Occipital lobe (tissue), 2 donors: ENCODE results near the gene CCDC33. TPM values are rescaled to one million over a fixed set of nuclear protein-coding genes. Genes with fewer than 3 reads are reported as not detected.

Experiments used
- DNase-seq: peaks from one replicate; lab custom pipeline; 2025; lab: John Stamatoyannopoulos, UW
- total RNA-seq: library from RNA; depleted of rRNA; stranded (reverse); fragments of >200 nt; gene quantifications from one replicate; pipeline ENCODE4 v1.2.3, GENCODE V29; 2014

Gene CCDC33
- total RNA-seq, 1 donor from 2014 or later: not detected

GRCh38 chr15:74311734-74312444, 75.8 kb downstream of the CCDC33 start:
- no peak for DNase-seq

DNA sequence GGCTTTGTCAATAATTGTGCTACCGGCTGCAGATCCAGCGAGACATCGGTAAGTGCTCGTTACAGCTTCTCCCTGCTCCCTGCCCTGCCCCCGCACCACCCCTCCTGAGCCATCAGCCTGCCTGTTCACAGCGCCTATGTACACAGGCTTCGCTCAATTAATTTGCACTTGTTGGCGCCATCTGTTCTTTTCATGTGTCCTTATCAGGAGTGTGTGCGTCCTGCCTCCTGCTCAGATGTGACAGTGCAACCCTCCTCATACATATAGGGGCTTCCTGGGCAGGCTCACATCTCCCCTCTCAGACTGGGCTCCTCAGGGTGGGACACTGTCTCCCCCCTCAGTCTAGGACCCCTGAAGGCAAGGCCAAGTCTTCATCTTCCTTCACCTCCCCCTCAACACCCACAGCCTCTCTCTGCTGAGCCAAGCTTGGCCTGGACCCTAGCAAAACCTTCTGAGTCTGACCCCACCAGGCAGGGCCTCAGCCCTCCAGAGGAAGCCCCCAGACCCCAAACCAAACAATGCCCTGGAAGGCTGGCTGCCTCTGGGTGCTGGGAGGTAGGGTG, 76.4 kb downstream of the CCDC33 start:
- DNase-seq: no peak

DNA sequence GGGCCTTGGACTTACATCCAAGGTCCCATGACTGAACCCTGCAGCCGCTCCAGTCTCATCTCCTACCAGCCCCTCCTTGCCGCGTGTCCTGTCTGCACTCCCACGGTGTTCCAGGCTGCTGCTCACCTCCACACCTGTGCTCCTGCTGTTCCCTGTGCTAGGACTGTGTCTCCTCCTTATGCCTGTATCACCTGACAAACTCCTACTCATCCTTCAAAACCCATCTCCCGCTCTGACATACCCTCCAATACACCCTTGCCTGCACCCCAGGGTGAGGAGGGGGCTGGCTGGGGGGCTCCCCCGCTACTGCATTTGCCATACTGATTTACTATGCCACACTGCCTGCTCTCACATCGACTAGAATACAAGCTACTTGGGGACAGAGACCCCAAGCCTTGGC, 77.8 kb downstream of the CCDC33 start:
- DNase-seq: no peak

GRCh38 chr15:74314795-74315438, 78.8 kb downstream of the CCDC33 start:
- DNase-seq: no peak

- DNase-seq: no peak
These were observed 79.5 kb downstream of the CCDC33 start for GRCh38 chr15:74315626-74316025.

GRCh38 chr15:74316141-74316540, 80.0 kb downstream of the CCDC33 start:
- DNase-seq: no peak

GRCh38 chr15:74317820-74318375, 81.8 kb downstream of the CCDC33 start:
- DNase-seq: no peak

- DNase-seq: no peak
These were observed 82.4 kb downstream of the CCDC33 start for GRCh38 chr15:74318376-74319137.

DNA sequence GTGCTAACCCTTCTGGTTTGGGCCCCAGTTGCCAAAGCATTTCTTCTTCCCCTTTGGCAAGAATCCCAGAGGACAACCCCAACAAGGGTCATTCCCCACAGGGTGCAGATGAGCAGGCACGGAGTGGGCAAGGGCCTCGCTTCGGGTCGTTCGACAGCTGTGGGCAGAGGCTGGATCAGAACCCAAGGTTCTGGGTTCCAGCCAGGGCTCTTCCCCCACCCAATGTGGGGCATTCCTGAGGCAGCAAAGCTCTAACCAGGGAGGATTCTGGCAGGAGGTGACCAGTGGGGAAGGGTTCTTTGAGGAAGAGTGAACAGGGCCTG, 83.0 kb downstream of the CCDC33 start:
- DNase-seq: no peak

DNA sequence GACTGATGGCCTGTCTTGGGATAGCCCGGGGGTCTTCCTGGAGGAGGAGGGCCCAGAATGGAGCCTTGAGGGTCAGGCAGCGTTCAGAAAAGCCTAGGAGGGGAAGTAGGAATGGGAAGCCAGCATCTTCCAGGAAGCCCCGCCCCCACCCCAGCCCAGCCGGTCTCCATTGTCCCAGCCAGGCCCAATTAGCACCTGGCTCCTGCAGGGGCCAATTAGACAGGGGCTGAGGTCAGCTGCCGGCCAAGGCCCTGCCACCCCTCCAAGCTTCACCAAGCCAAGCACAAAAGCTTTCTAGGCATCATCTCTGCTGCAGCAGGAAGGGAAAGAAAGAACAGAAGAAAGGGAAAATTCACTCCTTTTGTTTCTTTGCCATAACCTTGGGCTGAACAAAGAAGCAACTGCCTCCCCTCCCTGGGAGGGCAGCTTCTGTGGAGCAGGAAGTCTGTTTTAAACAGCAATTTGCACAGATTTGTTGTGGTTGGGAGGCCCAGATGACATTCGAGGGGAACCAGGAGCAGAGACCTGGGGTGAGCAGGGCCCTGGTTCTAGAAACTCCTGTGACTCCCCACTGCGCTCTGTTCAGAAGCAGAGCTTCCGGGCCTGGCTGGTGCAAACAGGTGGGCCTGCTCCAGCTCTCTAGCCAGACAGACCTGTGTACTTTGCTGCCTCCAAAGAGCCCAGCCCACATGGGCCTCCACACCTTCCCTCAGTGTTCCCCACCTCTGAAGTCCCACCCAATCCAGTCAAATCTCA, 83.6 kb downstream of the CCDC33 start:
- no peak for DNase-seq

GRCh38 chr15:74320352-74321247, 84.5 kb downstream of the CCDC33 start:
- DNase-seq: peak; percentile 13

DNA sequence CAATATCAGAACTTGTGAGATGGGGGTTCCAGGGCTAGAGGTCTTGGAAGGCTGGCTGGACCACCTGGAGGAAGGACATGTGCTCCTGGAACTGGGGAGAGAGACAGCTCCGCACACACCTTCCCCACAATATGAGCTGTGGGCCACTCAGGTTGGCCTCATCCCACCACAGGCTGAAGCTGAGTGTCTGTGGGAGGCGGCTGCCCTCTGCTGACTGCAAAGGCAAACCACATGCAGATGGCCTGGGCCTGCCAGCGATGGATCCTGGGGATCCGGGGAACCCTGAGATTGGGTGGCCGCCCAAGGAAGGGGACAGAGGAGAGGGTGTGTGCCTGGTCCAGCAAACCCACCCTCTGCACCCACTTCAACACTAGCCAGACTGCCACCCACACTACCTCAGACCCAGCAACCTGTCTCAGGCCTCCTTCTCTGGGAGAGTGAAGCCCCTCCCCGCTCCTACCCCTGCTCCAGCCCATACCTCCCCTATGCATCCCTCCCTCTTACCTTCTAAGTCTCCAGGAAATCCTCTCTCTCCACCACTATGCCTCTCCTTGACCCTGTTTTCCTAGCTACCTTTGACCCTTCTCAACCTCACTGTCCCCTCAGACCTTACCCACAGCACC, 86.5 kb downstream of the CCDC33 start:
- DNase-seq: no peak

- no peak for DNase-seq
These were observed 88.6 kb downstream of the CCDC33 start for GRCh38 chr15:74324714-74325113.

DNA sequence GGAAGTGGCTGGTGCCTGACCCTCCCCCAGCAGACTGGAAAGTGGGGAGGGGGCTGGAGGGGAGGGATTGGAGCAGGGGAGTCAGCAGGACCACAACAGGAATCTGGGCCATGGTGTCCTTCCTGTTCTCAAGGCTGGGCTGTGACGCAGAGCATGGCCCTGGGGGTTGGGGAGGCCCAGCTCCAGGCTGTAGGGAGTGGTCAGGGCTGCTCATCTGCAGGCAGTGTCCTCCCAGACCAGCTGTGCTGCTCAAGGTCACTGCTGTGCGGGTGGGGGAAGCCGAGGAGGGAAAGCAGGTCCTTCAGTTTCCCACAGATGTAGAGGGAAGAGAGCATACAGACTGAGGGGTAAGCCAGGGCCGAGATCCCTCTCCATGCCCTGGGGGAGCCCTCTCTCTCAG, 90.6 kb downstream of the CCDC33 start:
- no peak for DNase-seq

GRCh38 chr15:74327756-74328155, 91.6 kb downstream of the CCDC33 start:
- no peak for DNase-seq

GRCh38 chr15:74328331-74329056, 92.4 kb downstream of the CCDC33 start:
- DNase-seq: no peak

GRCh38 chr15:74330861-74331408, 94.8 kb downstream of the CCDC33 start:
- DNase-seq: no peak

DNA sequence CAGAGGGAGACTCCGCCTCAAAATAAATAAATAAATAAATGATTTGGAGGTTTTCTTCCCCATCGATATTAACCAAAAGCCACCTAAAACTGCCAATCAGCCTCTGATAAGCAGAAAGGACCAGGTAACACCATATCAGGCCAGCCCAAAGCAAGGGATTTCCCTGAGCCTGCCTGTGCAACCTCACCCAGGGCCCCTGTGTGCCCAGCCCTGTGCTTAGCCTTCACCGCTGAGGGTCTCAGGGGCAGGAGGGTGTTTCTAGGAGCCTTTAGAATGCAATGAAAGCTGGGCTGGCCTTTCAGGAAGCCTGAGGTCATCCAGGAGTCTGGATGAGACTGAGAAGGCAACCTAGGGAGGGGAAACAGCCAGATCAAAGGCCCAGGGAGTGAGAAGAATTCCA, 95.9 kb downstream of the CCDC33 start:
- DNase-seq: no peak

GRCh38 chr15:74332611-74333010, 96.5 kb downstream of the CCDC33 start:
- no peak for DNase-seq
